ENCODE results near the gene CNDP2. TPM values are rescaled to one million over a fixed set of nuclear protein-coding genes. Genes with fewer than 3 reads are reported as not detected.

Gene CNDP2
- total RNA-seq, 3 donors from 2014 or later, result 81.0 to 104 (median 95.7) TPM

Other genes with a start within 250 kb of the CNDP2 start
- gene CYB5A, start 204.4 kb upstream of the CNDP2 start, total RNA-seq, result 100 to 1,000 TPM; 185 to 646 (median 300) TPM
- under 1 TPM in 1 of 3 donors, not detected in 2; 0.16 TPM for gene C18orf63, start 180.5 kb upstream of the CNDP2 start, total RNA-seq
- under 1 TPM in 1 of 3 donors, not detected in 2; 0.16 TPM for gene DIPK1C, start 39.1 kb upstream of the CNDP2 start, total RNA-seq
- gene CNDP1, start 38.1 kb downstream of the CNDP2 start, total RNA-seq, result under 1 TPM in 1 of 3 donors, not detected in 2; 0.33 TPM
- 10 to 100 TPM; 14.9 to 30.1 (median 22.3) TPM for gene ZNF407, start 101.5 kb downstream of the CNDP2 start, total RNA-seq

Data from breast epithelium (tissue), 3 donors.